GM12801 (cell line): ENCODE results near the gene KREMEN2.

ENCODE experiments used
- CTCF ChIP-seq: IDR thresholded peaks from one replicate; pipeline ENCODE4 v1.5.1; 2011; ENCODE audit warnings: control low read depth; ENCODE audit not compliant: insufficient read length; ENCODE audit errors: extremely low read depth

KREMEN2 gene

GRCh38 chr16:3007957-3008689 is 44.0 kb downstream of the KREMEN2 start:
- no peak for TF ChIP-seq CTCF

GRCh38 chr16:3008690-3009037 is 44.6 kb downstream of the KREMEN2 start:
- TF ChIP-seq CTCF = no peak

DNA sequence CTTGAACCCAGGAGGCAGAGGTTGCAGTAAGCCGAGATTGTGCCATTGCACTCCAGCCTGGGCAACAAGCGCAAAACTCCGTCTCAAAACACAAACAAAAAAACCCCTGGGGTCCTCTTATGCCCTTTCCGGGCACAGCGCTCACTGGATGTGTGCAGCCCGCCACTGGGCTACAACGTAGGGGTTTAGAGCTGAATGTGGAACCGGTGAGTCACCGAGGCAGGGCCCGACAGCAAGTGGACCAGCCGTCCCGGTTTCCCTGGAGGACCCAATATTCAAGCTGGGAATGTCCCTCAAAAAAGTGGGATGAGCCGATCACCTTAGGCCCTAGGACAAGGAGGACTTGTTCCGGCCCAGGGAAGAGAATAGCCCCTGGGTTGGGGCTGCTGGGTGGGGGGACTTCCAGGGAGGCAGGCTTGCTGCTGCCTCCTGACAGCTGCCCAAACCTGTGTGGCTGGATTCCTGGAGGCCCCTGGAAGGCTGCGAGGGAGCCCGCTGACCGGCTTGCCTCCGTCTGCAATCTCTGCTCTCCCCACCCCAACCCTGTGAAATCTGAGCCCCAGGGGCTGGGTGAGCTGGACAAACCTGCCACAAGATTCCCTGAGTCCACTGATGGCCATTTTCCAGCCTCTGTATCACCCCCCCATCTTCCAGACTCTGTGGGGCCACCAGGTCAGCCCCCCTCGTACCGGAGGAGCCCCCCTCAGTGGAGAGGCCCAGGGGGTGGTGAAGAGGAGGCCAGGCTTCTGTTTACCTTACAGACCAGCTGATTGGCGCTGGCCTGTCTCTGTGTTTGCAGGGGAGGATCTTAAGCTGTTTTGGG is 45.7 kb downstream of the KREMEN2 start:
- no peak for TF ChIP-seq CTCF

DNA sequence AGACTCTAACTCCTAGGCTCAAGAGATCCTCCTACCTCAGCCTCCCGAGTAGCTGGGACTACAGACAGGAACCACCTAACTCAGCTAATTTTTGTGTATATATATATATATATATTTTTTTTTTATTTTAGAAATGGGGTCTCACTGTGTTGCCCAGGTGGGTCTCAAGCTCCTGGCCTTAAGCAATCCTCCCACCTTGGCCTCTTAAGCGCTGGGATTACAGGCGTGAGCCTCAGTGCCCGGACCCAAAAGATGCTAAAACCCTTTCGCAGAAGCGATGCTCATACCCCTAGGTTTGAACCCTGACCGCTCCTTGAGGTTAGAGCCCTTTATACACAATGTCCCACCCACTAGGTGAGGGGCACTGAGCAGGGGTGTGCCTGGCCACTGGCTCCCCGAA is 46.4 kb downstream of the KREMEN2 start:
- no peak for TF ChIP-seq CTCF

DNA sequence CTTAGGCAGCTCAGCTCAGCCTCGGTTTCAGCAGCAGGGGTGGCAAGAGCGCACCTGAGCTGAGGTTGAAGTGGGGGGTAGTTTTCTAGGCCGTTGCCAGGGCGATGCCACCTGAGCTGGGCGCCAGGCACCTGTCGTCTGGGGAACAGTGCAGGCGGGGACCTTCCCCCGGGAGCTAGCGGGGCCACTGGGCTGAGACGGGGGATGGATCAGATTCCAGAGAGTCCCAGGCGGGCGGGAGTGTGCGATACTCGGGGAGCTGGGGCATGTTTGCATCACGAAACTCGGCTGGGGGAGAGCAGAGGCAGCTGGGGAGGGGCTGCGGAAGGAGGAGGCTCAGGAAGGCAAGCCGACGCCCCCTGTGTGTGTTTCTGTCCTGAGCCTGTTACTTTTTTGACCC is 48.2 kb downstream of the KREMEN2 start:
- TF ChIP-seq CTCF = no peak

- no peak for TF ChIP-seq CTCF
These were observed 48.8 kb downstream of the KREMEN2 start, which contains the start of gene CLDN9 for GRCh38 chr16:3012828-3013420. Gene CLDN9 (plus strand): TSS chr16:3012923. CDS start chr16:3013363, 440 bp downstream.

- TF ChIP-seq CTCF = no peak
These were observed 49.4 kb downstream of the KREMEN2 start for GRCh38 chr16:3013491-3013951.
